Measurements from ENCODE around the gene KIAA0319L.

Gene KIAA0319L

DNA sequence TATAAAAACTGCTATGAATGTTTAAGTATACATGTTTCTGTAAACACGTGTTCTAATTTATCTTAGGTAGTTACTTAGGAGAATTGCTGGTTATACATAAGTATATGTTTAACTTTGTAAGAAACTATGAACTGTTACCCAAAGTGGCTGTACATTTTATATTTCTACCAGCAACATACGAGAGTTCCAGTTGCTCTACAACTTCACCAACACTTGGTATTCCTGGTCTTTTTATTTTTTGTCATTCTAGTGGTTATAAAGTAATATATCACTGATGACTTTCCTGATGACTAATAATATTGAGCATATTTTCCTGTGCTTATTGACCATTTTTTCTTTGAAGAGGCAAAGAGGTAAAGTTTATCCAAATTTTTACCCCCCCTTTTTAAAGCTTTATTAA, 76.0 kb downstream of the KIAA0319L start:
- Histone ChIP-seq H3K27me3 (ENCODE audit: control insufficient read depth, low read length) (no peaks in the 10 kb centered on the region), H3K36me3 (ENCODE audit: control insufficient read depth, low read length) (no peaks in the 10 kb centered on the region), H3F3A (ENCODE audit: control insufficient read depth, insufficient read depth) (no peaks in the 10 kb centered on the region), H3K4me2 (ENCODE audit: low read length) (no peak overlapping the region), H3K4me1 (ENCODE audit: control insufficient read depth, low read length) (no peaks in the 10 kb centered on the region), H3K79me2 (ENCODE audit: control insufficient read depth, low read length) (no peaks in the 10 kb centered on the region), H4K20me1 (ENCODE audit: control insufficient read depth, insufficient read depth, low read depth, low read length) (no peaks in the 10 kb centered on the region), H3K9me3 (ENCODE audit: control insufficient read depth, insufficient read depth, low read length) (no peaks in the 10 kb centered on the region), H3K4me3 (ENCODE audit: low read length) (no peak overlapping the region), H3K27ac (ENCODE audit: low read depth, low read length) (no peak overlapping the region), H3K9me2 (replicated peaks; ENCODE audit: control insufficient read depth, low read length) (no peaks in the 10 kb centered on the region)
- TF ChIP-seq, protein P1, sequence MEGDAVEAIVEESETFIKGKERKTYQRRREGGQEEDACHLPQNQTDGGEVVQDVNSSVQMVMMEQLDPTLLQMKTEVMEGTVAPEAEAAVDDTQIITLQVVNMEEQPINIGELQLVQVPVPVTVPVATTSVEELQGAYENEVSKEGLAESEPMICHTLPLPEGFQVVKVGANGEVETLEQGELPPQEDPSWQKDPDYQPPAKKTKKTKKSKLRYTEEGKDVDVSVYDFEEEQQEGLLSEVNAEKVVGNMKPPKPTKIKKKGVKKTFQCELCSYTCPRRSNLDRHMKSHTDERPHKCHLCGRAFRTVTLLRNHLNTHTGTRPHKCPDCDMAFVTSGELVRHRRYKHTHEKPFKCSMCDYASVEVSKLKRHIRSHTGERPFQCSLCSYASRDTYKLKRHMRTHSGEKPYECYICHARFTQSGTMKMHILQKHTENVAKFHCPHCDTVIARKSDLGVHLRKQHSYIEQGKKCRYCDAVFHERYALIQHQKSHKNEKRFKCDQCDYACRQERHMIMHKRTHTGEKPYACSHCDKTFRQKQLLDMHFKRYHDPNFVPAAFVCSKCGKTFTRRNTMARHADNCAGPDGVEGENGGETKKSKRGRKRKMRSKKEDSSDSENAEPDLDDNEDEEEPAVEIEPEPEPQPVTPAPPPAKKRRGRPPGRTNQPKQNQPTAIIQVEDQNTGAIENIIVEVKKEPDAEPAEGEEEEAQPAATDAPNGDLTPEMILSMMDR (IDR thresholded peaks at IDR 0.05; ENCODE audit: low read depth, low read length, poor library complexity, severe bottlenecking): no peak
- TF ChIP-seq EZH2phosphoT487 (IDR thresholded peaks at IDR 0.05; ENCODE audit: borderline replicate concordance, low read length): no peak

DNA sequence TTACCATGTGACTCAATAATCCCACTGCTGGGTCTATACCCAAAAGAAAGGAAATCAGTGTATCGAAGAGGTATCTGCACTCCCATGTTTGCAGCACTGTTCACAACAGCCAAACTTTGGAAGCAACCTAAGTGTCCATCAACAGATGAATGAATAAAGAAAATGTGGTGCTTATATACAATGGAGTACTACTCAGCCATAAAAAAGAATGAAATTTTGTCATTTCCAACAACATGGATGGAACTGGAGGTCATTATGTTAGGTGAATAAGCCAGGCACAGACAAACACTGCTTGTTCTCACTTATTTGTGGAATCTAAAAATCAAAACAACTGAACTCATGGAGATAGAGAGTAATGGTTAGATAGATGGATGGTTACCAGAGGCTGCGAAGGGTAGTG, 79.3 kb downstream of the KIAA0319L start:
- H4K20me1 ChIP-seq (ENCODE audit: control insufficient read depth, insufficient read depth, low read depth, low read length): no peaks in the 10 kb centered on the region
- no peaks in the 10 kb centered on the region for H3K27me3 ChIP-seq (ENCODE audit: control insufficient read depth, low read length)
- no peaks in the 10 kb centered on the region for H3F3A ChIP-seq (ENCODE audit: control insufficient read depth, insufficient read depth)
- H3K27ac ChIP-seq (ENCODE audit: low read depth, low read length): no peak overlapping the region
- no peaks in the 10 kb centered on the region for H3K9me3 ChIP-seq (ENCODE audit: control insufficient read depth, insufficient read depth, low read length)
- no peaks in the 10 kb centered on the region for H3K4me1 ChIP-seq (ENCODE audit: control insufficient read depth, low read length)
- H3K4me3 ChIP-seq (ENCODE audit: low read length): no peak overlapping the region
- H3K4me2 ChIP-seq (ENCODE audit: low read length): no peak overlapping the region
- H3K79me2 ChIP-seq (ENCODE audit: control insufficient read depth, low read length): no peaks in the 10 kb centered on the region
- H3K36me3 ChIP-seq (ENCODE audit: control insufficient read depth, low read length): no peaks in the 10 kb centered on the region
- no peak for TF ChIP-seq EZH2phosphoT487 (IDR thresholded peaks at IDR 0.05; ENCODE audit: borderline replicate concordance, low read length)
- TF ChIP-seq, protein P1 (IDR thresholded peaks at IDR 0.05; ENCODE audit: low read depth, low read length, poor library complexity, severe bottlenecking): no peak
- H3K9me2 ChIP-seq (replicated peaks; ENCODE audit: control insufficient read depth, low read length): no peaks in the 10 kb centered on the region

DNA sequence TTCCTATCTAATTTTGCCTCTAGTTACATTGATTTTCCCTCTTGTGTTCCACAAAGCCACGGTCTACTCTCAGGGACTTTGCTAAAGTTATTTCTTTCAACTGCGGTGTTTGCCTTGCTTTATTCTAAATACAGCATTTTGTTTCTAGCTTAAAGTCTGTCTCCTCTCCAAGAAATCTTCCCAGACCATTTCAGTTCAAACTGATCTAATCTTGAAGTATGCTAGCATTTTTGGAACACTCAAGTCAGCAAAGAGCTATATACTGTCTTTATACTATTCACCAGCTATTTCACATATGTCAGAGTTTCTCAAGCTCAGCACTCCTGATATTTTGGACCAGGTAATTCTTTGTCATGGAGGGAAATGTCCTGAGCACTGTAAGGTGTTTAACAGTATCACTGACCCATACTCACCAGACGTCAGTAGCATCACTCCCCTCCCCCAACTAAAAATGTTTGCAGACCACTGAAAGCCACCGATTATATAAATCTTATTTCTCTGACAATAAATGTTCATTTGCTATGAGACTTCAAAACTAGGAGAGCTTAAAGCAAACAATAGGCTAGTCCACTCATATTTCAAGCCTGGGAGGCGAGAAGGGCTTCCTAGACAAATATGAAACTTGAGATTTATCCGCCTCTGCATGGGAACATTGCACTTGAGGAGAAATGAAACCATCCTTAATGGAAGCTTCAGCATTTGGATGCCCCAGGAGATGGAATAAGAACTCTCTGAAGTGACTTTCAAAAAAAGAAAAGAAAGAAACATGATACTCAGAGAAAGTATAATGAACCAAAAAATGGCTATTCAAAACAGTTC, 81.1 kb downstream of the KIAA0319L start:
- Histone ChIP-seq H3K4me3 (ENCODE audit: low read length) (no peak overlapping the region), H3F3A (ENCODE audit: control insufficient read depth, insufficient read depth) (no peaks in the 10 kb centered on the region), H3K36me3 (ENCODE audit: control insufficient read depth, low read length) (no peaks in the 10 kb centered on the region), H3K27ac (ENCODE audit: low read depth, low read length) (no peak overlapping the region), H3K9me2 (replicated peaks; ENCODE audit: control insufficient read depth, low read length) (no peaks in the 10 kb centered on the region), H3K79me2 (ENCODE audit: control insufficient read depth, low read length) (no peaks in the 10 kb centered on the region), H3K27me3 (ENCODE audit: control insufficient read depth, low read length) (no peaks in the 10 kb centered on the region), H4K20me1 (ENCODE audit: control insufficient read depth, insufficient read depth, low read depth, low read length) (no peaks in the 10 kb centered on the region), H3K4me1 (ENCODE audit: control insufficient read depth, low read length) (no peaks in the 10 kb centered on the region), H3K9me3 (ENCODE audit: control insufficient read depth, insufficient read depth, low read length) (no peaks in the 10 kb centered on the region), H3K4me2 (ENCODE audit: low read length) (no peak overlapping the region)
- TF ChIP-seq EZH2phosphoT487 (IDR thresholded peaks at IDR 0.05; ENCODE audit: borderline replicate concordance, low read length): no peak
- TF ChIP-seq, protein P1 (IDR thresholded peaks at IDR 0.05; ENCODE audit: low read depth, low read length, poor library complexity, severe bottlenecking): no peak

Data from DOHH2 (cell line).